GM19239 (cell line): ENCODE data around the gene CSMD2.

Experiments
- DNase-seq: peaks from one replicate; pipeline ENCODE4 v3.0.0; 2011; ENCODE audit warnings: low spot score; ENCODE audit not compliant: insufficient read length
- FAIRE-seq: peaks from 2 replicates; lab custom pipeline; 2011; peaks lifted over from hg19 to GRCh38; lab: Jason Lieb, UNC

Gene CSMD2

DNA sequence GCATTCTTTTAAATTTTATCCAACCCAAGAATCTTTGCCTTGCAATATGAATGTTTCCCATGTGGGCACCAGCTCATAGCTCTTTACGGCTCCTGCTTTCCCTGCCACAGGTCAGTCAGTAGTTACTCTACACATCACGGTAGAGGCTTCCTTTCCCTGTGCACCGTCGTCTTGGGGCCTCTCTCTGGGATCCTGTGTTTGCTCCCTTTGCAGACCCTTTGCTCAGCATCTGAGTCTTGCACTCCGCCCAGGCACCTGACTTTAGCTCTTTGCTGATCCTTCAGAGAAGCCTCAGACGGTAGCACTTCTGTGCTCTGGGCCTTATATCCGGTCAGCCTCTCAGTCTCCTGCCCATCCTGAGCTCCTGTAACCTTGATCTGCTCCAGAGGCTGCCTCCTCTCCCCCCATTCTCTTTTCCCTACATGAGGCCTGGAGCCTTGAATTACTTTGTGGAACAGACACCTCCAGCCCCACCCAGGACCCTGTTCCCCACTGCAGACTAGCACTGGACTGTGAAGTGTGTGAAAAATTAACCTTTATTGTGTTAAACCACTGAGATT is 484.7 kb downstream of the CSMD2 start:
- FAIRE-seq (no peak), DNase-seq (no peak)

DNA sequence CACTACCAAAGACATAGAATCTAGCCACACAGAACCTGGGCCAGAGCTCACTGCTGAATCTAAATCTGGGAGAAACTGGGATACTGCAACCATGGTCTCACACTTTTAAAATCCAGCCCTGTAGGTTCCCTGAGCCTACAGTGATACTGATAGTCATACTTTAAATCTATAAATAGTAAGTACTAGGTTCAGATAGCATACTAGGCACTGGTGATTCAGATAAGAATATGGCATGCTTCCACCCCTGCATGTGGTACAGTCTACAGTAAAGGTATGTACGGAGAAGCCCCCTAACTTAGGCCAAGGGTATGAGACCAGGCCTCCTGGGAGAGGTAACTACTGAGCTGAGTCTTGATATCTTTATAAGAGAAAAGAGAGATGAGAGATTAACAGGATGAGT is 494.5 kb downstream of the CSMD2 start:
- DNase-seq, result no peak
- no peak for FAIRE-seq

DNA sequence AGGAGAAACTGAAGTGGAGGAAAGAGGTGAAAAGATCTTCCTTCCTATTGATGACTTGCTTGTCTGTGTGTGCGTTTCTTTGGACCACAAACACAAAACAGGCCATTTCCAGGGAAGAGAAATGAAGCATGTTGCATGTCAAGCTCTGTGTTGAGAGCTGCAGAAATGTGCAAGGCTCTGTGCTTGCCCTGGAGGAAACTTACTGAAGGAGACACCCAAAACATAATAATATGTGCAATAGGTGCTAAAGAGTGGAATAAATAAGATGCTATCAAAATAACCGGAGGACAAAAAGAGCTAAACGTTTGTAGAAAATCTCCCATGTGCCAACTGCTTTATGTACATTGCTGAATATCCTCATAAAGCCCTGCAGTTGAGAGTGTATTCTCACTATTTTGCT is 496.3 kb downstream of the CSMD2 start:
- DNase-seq, result no peak
- FAIRE-seq, result no peak

DNA sequence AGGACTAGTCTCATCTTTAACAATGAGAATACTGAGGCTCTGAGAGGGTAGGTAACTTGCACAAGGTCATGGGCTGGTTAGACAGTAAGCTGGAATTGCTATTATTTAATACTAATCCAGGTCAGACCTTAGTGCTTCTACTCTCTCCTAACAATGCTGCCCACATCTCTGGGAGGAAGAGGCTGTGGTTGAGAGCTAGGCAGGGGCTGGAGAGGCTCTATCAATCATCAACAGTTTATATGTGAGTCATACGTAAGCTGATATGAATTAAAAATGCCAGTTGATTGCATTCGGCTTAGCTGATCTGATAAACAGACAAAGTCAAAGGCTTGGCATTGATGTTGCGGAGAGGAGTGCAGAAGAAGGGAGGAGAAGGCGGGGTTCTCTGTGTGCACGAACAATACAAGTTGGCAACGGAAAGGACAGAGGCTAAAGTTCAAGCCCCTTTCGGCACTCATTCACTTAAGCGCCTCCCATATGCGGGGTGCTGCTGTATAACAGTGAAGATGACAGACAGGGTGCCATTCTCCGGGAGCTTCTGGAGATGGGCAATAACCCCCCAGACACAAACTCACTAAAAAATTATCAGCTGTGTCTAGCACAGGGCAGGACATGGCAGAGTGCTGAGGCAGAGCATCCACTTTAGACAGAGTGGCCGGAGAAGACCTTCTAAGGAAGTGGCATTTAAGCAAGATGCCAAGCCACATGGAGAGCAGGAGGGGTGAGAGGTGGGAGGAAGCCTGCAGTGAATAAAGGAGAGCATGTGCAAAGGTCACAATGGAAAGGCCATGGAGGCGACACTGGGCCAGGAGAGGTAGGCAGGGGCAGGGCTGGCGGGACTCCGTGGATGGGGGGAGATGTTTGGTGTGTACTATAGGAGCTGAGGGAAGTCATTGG is 497.4 kb downstream of the CSMD2 start:
- DNase-seq (no peak), FAIRE-seq (no peak)

GRCh38 chr1:33666616-33667015 is 498.4 kb downstream of the CSMD2 start:
- FAIRE-seq, result no peak
- no peak for DNase-seq

GRCh38 chr1:33661811-33662454 is 503.1 kb downstream of the CSMD2 start:
- no peak for DNase-seq
- no peak for FAIRE-seq

DNA sequence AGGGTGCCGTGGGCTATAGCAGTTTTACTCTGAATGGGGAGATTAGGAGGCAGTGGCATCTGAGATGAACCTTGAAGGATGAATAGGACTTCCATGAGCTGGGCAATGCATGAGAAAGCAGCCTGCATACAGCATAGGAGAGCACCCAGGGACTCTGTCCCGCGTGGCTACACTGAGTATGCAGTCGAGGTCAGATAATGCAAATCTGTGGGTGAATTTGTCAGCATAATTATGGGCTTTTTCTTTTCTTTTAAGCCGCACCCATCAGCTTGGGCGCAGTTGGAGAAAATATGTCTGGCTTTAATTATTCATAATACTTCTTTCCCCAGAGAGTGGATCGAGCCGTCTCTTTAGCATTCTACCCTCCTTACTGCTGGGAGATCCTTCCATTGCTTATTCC is 504.1 kb downstream of the CSMD2 start:
- no peak for DNase-seq
- no peak for FAIRE-seq

GRCh38 chr1:33660244-33660643 is 504.8 kb downstream of the CSMD2 start:
- DNase-seq (no peak), FAIRE-seq (no peak)

DNA sequence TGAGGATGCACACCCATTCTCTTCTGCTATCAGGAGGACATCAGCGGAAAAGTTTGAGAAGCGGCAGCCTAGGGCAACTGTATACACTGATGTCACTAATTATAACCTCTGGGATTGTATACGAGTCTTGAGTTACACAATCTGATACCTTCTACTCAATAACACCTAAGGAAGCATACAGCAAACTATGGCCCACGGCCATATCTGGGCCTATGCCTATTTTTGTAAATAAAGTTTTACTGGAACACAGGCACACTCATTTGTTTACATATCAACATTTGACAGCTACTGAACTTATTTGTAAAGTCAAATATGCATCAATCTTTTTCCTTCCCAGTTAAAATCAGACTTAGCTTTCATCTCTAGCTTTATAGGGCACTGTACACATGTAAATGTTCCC is 505.4 kb downstream of the CSMD2 start:
- no peak for DNase-seq
- FAIRE-seq, result no peak

DNA sequence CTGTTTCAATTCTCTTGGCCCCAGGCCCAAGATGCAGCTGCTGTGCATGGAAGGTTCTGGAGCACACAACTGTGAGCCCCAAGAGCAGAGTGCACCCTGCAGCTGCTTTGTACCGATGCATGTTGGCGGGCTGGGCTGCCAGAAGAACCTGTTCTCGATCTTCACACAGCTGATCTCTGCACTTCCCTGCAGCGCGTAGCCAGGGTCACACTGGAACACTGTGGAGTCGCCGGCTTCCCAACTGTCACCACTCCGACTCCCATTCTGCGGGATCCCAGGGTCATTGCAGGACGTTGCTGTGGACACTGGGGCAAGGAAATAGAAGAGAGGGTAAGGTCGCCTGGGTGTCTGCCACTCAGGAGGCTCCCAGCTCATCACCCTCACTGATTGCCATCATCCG is 507.2 kb downstream of the CSMD2 start:
- no peak for DNase-seq
- no peak for FAIRE-seq

DNA sequence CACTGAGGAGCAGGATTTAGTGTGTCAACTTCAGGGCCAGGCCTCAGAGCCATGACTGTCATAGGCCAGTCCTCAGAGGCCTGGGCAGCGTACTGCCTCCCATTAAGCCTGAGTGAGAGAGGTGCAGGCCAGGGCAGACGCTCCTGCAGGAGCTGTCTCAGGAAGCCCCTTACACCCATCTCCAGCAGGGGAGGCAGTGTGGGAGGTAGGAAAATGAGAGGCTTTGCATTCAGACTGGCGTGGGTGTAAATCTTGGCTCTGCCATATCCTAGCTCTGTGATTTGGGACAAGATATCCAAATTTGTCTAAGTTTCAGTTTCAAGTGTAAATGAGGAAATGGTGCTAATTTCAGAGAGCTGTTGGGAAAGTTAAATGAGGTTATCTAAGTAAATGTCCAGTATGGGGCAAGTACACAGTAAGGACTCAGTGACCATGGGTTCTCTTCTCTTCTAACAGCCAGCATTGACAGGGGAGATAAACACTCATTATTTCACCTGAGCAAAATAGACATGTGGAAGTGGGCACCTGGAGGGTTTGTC is 508.5 kb downstream of the CSMD2 start:
- FAIRE-seq (no peak), DNase-seq (no peak)

DNA sequence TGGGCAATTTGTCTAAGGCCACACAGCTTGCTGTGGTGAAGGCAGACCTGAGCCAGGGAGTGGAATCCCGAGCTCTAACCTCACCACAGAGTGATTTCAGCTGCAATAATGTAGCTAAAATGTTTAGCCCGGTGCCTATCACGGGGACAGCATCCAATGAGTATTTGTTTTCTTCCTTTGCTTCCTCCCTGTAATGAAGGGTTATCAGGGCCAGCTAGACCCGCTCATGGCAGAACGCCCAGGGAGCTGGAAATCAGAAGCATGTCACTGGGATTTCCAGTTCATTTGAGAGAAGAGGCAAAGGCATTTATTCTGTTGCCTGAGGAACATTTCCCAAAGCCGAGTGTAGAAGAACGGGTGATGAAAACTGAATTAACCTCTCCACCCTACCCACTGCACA is 509.5 kb downstream of the CSMD2 start:
- no peak for FAIRE-seq
- no peak for DNase-seq

DNA sequence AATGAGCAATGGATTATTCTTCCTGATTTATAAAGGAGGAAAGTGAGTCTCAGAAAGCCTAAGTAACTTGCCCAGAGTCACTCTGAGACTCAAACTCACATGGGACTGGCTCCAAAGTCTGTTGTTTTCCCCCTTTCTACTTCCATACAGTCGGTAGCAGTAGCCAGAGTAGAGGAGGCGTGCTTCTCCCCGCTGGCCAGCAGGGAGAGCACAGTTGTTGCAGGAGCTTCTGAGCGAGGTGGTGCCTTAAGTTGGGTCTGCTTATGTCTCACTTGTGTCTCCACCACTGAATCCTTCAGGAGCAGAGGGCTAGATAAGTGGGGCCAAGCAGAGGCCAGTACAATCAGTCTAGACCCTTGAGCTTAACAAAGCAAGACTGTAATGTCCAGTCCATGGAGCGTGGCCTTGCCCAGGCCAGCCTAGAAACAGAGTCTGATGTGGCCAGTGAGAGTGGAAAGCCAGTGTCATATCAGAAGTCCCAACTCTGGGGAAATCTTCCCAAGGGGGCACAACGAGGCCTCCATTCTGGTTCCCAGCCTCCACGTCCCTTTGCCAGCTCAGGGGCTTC is 510.7 kb downstream of the CSMD2 start:
- no peak for DNase-seq
- no peak for FAIRE-seq

GRCh38 chr1:33653226-33653625 is 511.8 kb downstream of the CSMD2 start:
- DNase-seq (no peak), FAIRE-seq (no peak)

DNA sequence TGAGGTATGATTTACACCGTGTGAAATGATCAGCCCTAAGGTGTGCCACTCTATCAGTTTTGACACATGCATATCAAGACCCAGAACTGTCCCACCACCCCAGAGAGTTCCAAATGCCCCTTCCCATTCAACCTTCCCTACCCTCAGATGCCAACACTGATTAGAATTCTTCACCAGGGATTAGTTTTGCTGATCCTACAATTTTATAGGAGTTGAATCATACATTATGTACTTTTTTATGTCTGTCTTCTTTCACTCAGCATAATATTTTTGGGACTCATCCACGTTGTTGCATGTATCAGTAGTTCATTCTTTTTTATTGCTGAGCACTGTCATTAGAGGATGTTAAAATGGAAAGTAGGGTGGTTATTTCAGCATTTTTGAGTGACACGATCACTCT is 514.3 kb downstream of the CSMD2 start:
- DNase-seq (no peak), FAIRE-seq (no peak)

DNA sequence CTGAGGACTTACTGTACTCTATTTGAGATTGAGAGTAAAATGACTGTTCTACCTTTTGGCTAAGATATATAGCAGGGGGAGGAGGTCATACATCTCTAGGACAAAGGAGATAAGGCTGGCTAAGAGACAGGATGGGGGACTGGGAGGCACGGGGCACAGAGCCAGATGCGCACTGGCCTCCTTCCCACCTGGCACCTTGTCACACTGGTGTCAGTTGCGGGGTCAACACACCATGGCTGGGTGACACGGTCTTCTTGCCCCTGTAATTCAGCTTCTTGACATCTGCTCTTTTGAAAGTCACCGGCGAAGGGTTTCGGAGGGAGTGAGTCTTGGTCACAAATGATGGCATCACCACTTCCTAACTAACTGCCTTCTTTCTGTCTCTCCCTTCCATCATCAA is 515.3 kb downstream of the CSMD2 start:
- DNase-seq (no peak), FAIRE-seq (no peak)

DNA sequence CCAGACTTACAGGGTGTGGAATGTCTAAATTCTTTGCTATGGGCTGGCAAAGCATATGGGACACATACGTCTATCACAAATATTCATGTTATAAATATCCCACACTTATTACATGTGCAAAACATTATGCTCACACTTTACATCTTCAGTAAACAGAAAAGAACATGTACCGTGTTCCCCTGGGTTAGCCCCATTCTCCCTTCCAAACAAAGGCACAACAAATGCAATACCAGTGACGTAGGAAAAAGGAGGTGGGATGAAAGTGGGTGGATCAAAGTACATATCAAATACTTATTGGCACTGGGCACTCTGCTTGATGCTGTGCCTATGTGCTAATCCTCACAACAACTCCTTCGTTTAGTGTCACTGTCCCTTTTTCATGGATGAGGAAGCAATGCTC is 521.8 kb downstream of the CSMD2 start:
- DNase-seq (no peak), FAIRE-seq (no peak)

DNA sequence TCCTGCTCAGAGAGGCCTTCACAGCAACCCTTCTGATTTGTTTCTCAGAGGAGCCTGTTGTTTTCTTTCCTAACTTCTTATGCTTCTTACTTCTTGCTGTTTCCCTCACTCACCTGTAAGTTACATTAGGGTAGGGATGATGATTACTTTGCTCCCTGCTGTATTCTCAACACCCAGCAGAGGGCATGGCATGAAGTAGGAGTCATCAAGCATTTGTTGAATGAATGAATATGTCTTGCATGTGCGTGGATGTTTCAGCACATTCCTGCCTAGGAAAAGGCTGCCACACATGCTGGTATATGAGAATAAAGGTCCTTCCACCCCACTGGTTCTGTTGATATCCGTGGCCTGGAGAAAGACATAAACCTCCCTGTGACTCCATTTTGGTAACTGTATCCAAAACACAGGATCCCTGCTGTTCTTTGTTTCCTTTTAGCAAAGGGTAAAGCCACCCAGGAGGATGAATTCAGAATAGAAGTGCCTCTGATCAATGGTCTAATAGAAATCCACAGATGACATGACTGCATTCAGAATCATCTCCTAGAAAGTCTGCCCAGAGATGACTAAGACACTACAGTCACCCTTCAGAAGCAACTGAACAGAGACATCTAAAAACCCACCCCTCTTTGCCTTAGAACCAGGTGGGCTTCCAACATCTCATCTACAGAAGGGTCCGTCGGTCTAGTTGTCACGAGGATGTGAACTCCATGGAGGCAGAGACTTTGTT is 523.8 kb downstream of the CSMD2 start:
- FAIRE-seq (no peak), DNase-seq (no peak)

GRCh38 chr1:33640114-33640660 is 524.8 kb downstream of the CSMD2 start:
- DNase-seq, result no peak
- no peak for FAIRE-seq

- FAIRE-seq (no peak), DNase-seq (no peak)
Measured at GRCh38 chr1:33637846-33638440, 527.1 kb downstream of the CSMD2 start.
